ENCODE data around the gene ARHGAP20. TPM values are rescaled to one million over a fixed set of nuclear protein-coding genes. Genes with fewer than 3 reads are reported as not detected.

Gene ARHGAP20
- total and polyA plus RNA-seq, 2 experiments from 2014 or later: 0.31 TPM; not detected in 1

DNA sequence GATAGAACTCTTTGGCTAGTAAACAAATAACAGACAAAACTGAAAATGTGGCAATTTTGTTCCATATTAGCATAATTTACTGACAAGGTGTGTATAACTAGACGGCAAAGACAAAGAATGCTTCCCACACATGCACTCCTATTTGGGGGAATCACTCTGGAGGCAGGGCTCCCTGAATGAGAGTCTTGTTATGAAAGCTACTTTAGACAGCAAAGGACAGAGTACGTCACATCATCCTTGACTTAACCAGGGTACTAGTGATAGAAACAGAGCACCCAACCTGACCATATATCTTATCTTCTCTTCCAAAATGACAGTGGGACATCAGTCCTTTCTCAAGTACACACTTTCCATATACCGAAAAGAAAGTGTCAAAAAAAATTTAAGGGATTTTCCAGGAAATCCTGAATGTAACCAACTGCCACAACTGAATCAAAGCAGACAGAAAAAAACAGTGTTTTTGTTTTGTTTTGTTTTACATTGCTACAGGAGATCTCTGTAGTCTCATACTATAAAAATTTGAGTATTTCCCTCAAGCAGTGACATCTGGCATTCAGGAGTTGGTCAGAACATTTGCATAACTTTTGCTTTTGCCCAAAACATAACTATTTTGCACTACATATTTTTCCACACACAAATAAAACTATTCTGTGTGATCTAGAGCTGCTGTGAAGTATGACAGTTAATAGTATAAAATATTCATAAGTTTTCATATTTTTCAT, 98.9 kb downstream of the ARHGAP20 start:
- TF ChIP-seq EZH2 (IDR thresholded peaks at IDR 0.05; ENCODE audit: low read depth, unreplicated experiment): no peak
- TF ChIP-seq POLR2AphosphoS5 (IDR thresholded peaks at IDR 0.05; ENCODE audit: low read depth): no peak
- TF ChIP-seq NANOG (IDR thresholded peaks at IDR 0.05; ENCODE audit: borderline replicate concordance): no peak
- no peak for TF ChIP-seq JUNB (IDR thresholded peaks at IDR 0.05; ENCODE audit: unreplicated experiment)
- TF ChIP-seq, protein P1, sequence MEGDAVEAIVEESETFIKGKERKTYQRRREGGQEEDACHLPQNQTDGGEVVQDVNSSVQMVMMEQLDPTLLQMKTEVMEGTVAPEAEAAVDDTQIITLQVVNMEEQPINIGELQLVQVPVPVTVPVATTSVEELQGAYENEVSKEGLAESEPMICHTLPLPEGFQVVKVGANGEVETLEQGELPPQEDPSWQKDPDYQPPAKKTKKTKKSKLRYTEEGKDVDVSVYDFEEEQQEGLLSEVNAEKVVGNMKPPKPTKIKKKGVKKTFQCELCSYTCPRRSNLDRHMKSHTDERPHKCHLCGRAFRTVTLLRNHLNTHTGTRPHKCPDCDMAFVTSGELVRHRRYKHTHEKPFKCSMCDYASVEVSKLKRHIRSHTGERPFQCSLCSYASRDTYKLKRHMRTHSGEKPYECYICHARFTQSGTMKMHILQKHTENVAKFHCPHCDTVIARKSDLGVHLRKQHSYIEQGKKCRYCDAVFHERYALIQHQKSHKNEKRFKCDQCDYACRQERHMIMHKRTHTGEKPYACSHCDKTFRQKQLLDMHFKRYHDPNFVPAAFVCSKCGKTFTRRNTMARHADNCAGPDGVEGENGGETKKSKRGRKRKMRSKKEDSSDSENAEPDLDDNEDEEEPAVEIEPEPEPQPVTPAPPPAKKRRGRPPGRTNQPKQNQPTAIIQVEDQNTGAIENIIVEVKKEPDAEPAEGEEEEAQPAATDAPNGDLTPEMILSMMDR (conservative IDR thresholded peaks at IDR 0.05; ENCODE audit: low read depth in 2 of 2): no peak
- TF ChIP-seq ZNF114 (CRISPR knock-in tag; IDR thresholded peaks at IDR 0.05): no peak
- TF ChIP-seq ZNF331 (CRISPR knock-in tag; IDR thresholded peaks at IDR 0.05; ENCODE audit: low read depth): no peak
- TF ChIP-seq, protein P2, sequence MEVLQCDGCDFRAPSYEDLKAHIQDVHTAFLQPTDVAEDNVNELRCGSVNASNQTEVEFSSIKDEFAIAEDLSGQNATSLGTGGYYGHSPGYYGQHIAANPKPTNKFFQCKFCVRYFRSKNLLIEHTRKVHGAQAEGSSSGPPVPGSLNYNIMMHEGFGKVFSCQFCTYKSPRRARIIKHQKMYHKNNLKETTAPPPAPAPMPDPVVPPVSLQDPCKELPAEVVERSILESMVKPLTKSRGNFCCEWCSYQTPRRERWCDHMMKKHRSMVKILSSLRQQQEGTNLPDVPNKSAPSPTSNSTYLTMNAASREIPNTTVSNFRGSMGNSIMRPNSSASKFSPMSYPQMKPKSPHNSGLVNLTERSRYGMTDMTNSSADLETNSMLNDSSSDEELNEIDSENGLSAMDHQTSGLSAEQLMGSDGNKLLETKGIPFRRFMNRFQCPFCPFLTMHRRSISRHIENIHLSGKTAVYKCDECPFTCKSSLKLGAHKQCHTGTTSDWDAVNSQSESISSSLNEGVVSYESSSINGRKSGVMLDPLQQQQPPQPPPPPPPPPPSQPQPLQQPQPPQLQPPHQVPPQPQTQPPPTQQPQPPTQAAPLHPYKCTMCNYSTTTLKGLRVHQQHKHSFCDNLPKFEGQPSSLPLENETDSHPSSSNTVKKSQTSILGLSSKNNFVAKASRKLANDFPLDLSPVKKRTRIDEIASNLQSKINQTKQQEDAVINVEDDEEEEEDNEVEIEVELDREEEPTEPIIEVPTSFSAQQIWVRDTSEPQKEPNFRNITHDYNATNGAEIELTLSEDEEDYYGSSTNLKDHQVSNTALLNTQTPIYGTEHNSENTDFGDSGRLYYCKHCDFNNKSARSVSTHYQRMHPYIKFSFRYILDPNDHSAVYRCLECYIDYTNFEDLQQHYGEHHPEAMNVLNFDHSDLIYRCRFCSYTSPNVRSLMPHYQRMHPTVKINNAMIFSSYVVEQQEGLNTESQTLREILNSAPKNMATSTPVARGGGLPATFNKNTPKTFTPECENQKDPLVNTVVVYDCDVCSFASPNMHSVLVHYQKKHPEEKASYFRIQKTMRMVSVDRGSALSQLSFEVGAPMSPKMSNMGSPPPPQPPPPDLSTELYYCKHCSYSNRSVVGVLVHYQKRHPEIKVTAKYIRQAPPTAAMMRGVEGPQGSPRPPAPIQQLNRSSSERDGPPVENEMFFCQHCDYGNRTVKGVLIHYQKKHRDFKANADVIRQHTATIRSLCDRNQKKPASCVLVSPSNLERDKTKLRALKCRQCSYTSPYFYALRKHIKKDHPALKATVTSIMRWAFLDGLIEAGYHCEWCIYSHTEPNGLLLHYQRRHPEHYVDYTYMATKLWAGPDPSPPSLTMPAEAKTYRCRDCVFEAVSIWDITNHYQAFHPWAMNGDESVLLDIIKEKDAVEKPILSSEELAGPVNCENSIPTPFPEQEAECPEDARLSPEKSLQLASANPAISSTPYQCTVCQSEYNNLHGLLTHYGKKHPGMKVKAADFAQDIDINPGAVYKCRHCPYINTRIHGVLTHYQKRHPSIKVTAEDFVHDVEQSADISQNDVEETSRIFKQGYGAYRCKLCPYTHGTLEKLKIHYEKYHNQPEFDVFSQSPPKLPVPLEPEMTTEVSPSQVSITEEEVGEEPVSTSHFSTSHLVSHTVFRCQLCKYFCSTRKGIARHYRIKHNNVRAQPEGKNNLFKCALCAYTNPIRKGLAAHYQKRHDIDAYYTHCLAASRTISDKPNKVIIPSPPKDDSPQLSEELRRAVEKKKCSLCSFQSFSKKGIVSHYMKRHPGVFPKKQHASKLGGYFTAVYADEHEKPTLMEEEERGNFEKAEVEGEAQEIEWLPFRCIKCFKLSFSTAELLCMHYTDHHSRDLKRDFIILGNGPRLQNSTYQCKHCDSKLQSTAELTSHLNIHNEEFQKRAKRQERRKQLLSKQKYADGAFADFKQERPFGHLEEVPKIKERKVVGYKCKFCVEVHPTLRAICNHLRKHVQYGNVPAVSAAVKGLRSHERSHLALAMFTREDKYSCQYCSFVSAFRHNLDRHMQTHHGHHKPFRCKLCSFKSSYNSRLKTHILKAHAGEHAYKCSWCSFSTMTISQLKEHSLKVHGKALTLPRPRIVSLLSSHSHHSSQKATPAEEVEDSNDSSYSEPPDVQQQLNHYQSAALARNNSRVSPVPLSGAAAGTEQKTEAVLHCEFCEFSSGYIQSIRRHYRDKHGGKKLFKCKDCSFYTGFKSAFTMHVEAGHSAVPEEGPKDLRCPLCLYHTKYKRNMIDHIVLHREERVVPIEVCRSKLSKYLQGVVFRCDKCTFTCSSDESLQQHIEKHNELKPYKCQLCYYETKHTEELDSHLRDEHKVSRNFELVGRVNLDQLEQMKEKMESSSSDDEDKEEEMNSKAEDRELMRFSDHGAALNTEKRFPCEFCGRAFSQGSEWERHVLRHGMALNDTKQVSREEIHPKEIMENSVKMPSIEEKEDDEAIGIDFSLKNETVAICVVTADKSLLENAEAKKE (CRISPR knock-in tag; IDR thresholded peaks at IDR 0.05): no peak
- no peak for TF ChIP-seq STAT1 (IDR thresholded peaks at IDR 0.05; ENCODE audit: unreplicated experiment)
- TF ChIP-seq CREB1 (CRISPR knock-in tag; IDR thresholded peaks at IDR 0.05; ENCODE audit: low read depth): no peak
- TF ChIP-seq, protein P3, sequence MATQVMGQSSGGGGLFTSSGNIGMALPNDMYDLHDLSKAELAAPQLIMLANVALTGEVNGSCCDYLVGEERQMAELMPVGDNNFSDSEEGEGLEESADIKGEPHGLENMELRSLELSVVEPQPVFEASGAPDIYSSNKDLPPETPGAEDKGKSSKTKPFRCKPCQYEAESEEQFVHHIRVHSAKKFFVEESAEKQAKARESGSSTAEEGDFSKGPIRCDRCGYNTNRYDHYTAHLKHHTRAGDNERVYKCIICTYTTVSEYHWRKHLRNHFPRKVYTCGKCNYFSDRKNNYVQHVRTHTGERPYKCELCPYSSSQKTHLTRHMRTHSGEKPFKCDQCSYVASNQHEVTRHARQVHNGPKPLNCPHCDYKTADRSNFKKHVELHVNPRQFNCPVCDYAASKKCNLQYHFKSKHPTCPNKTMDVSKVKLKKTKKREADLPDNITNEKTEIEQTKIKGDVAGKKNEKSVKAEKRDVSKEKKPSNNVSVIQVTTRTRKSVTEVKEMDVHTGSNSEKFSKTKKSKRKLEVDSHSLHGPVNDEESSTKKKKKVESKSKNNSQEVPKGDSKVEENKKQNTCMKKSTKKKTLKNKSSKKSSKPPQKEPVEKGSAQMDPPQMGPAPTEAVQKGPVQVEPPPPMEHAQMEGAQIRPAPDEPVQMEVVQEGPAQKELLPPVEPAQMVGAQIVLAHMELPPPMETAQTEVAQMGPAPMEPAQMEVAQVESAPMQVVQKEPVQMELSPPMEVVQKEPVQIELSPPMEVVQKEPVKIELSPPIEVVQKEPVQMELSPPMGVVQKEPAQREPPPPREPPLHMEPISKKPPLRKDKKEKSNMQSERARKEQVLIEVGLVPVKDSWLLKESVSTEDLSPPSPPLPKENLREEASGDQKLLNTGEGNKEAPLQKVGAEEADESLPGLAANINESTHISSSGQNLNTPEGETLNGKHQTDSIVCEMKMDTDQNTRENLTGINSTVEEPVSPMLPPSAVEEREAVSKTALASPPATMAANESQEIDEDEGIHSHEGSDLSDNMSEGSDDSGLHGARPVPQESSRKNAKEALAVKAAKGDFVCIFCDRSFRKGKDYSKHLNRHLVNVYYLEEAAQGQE (IDR thresholded peaks at IDR 0.05; ENCODE audit: unreplicated experiment): no peak
- no peak for TF ChIP-seq EZH2phosphoT487 (IDR thresholded peaks at IDR 0.05; ENCODE audit: unreplicated experiment)
- TF ChIP-seq, protein P4, sequence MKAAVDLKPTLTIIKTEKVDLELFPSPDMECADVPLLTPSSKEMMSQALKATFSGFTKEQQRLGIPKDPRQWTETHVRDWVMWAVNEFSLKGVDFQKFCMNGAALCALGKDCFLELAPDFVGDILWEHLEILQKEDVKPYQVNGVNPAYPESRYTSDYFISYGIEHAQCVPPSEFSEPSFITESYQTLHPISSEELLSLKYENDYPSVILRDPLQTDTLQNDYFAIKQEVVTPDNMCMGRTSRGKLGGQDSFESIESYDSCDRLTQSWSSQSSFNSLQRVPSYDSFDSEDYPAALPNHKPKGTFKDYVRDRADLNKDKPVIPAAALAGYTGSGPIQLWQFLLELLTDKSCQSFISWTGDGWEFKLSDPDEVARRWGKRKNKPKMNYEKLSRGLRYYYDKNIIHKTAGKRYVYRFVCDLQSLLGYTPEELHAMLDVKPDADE (IDR thresholded peaks at IDR 0.05): no peak
- H3K27ac ChIP-seq (ENCODE audit: low read depth): no peak overlapping the region
- no peaks in the 10 kb centered on the region for H3F3A ChIP-seq (replicated peaks; ENCODE audit: low read depth)
- DNase-seq (ENCODE audit: low spot score) (no peak), ATAC-seq (no peak)
- Mint-ChIP-seq H3K27me3 (ENCODE audit: insufficient read depth, low read depth, poor library complexity) (no peaks in the 10 kb centered on the region), H3K4me3 (no peak overlapping the region), H3K9me3 (peaks cover 1% of the 10 kb centered on the region; the same call in 1 of the 3 replicates), H3K27ac (no peak overlapping the region), H3K36me3 (ENCODE audit: low read depth) (no peaks in the 10 kb centered on the region), H3K4me1 (no peaks in the 10 kb centered on the region)
- H3K4me1 ChIP-seq (ENCODE audit: insufficient read depth): no peaks in the 10 kb centered on the region
- no peak overlapping the region for H3K4me3 ChIP-seq
- no peaks in the 10 kb centered on the region for H3K27me3 ChIP-seq (ENCODE audit: insufficient read depth)
- no peak overlapping the region for H3K4me2 ChIP-seq
- no peak overlapping the region for H2AFZ ChIP-seq
- no peaks in the 10 kb centered on the region for H3K79me2 ChIP-seq (replicated peaks; ENCODE audit: insufficient read depth)
- H3K36me3 ChIP-seq (ENCODE audit: insufficient read depth): no peaks in the 10 kb centered on the region
- H3K9me2 ChIP-seq (ENCODE audit: insufficient read depth): no peaks in the 10 kb centered on the region
- no peaks in the 10 kb centered on the region for H4K20me1 ChIP-seq (replicated peaks; ENCODE audit: insufficient read depth)

Data from GM23338 (cell line).